HEK293T (cell line): ENCODE data around the gene GREB1L.
"Not testable (repeated sequence)": the region's sequence is repeated elsewhere in the genome, so short reads cannot be mapped to it uniquely, and the experiment has no call there.

Experiments
- CTCF ChIA-PET: fragments of 350-600 bp; formaldehyde crosslinking; extraction: SDS; loops from one replicate; lab custom pipeline; 2021; ENCODE audit warnings: antibody characterized with exemption, inconsistent platforms; lab: Yijun Ruan, JAX
- POLR2A ChIA-PET: fragments of 350-600 bp; formaldehyde crosslinking; extraction: SDS; loops from one replicate; lab custom pipeline; 2020; ENCODE audit warnings: antibody characterized with exemption, inconsistent platforms; lab: Yijun Ruan, JAX
- DNase-seq: peaks from one replicate; pipeline ENCODE4 v3.0.0; 2012; ENCODE audit warnings: mixed read lengths; ENCODE audit errors: extremely low spot score
- ARNT ChIP-seq: fragments of 450-650 bp; IDR thresholded peaks from 2 replicates; pipeline ENCODE4 v1.6.1; 2017; ENCODE audit warnings: mild to moderate bottlenecking
- BHLHE40 ChIP-seq: fragments of 450-650 bp; IDR thresholded peaks from 2 replicates; pipeline ENCODE4 v1.6.1; 2016; ENCODE audit warnings: mild to moderate bottlenecking, moderate library complexity, borderline replicate concordance
- CTBP1 ChIP-seq: fragments of 450-650 bp; IDR thresholded peaks from 2 replicates; pipeline ENCODE4 v1.6.1; 2016; ENCODE audit warnings: borderline replicate concordance
- ELF4 ChIP-seq: fragments of 450-650 bp; IDR thresholded peaks from 2 replicates; pipeline ENCODE4 v1.6.1; 2017; ENCODE audit warnings: antibody characterized with exemption
- FOXA1 ChIP-seq: fragments of 450-650 bp; IDR thresholded peaks from 2 replicates; pipeline ENCODE4 v1.6.1; 2016; ENCODE audit warnings: mild to moderate bottlenecking
- FOXK2 ChIP-seq: fragments of 450-650 bp; IDR thresholded peaks from 2 replicates; pipeline ENCODE4 v1.6.1; 2016; ENCODE audit warnings: mild to moderate bottlenecking
- FOXM1 ChIP-seq: fragments of 450-650 bp; IDR thresholded peaks from 2 replicates; pipeline ENCODE4 v1.6.1; 2017; ENCODE audit warnings: mild to moderate bottlenecking, borderline replicate concordance
- HDGF ChIP-seq: fragments of 450-650 bp; IDR thresholded peaks from 2 replicates; pipeline ENCODE4 v1.6.1; 2017; ENCODE audit warnings: antibody characterized with exemption, borderline replicate concordance
- L3MBTL2 ChIP-seq: fragments of 450-650 bp; conservative IDR thresholded peaks from 2 replicates; pipeline ENCODE4 v1.6.1; 2016; ENCODE audit warnings: mild to moderate bottlenecking
- LEF1 ChIP-seq: fragments of 450-650 bp; IDR thresholded peaks from 2 replicates; pipeline ENCODE4 v1.6.1; 2017; ENCODE audit warnings: mild to moderate bottlenecking, borderline replicate concordance
- NFRKB ChIP-seq: fragments of 450-650 bp; IDR thresholded peaks from 2 replicates; pipeline ENCODE4 v1.6.1; 2016; ENCODE audit warnings: mild to moderate bottlenecking, moderate library complexity
- PKNOX1 ChIP-seq: fragments of 450-650 bp; IDR thresholded peaks from 2 replicates; pipeline ENCODE4 v1.6.1; 2016
- SP1 ChIP-seq: fragments of 450-650 bp; IDR thresholded peaks from 2 replicates; pipeline ENCODE4 v1.6.1; 2017
- SUZ12 ChIP-seq: fragments of 450-650 bp; IDR thresholded peaks from 2 replicates; pipeline ENCODE4 v1.6.1; 2016; ENCODE audit warnings: mild to moderate bottlenecking
- TARDBP ChIP-seq: fragments of 450-650 bp; IDR thresholded peaks from 2 replicates; pipeline ENCODE4 v1.6.1; 2016
- ZNF384 ChIP-seq: fragments of 450-650 bp; IDR thresholded peaks from 2 replicates; pipeline ENCODE4 v1.6.1; 2016

Gene GREB1L

GRCh38 chr18:21269349-21269748 lies 27.3 kb downstream of the GREB1L start:
- DNase-seq = no peak
- TF ChIP-seq SUZ12 (no peak), CTBP1 (no peak), LEF1 (no peak), PKNOX1 (no peak), TARDBP (no peak), FOXK2 (no peak), FOXM1 (no peak), NFRKB (no peak), FOXA1 (no peak), HDGF (no peak), ELF4 (no peak), L3MBTL2 (no peak), ZNF384 (no peak), SP1 (no peak), ARNT (no peak), BHLHE40 (no peak)
- CTCF ChIA-PET = no interaction called here
- POLR2A ChIA-PET = no interaction called here

GRCh38 chr18:21270453-21270852 lies 28.4 kb downstream of the GREB1L start:
- no peak for DNase-seq
- CTCF ChIA-PET = no interaction called here
- POLR2A ChIA-PET = no interaction called here
- TF ChIP-seq TARDBP (no peak), FOXK2 (no peak), HDGF (no peak), ARNT (no peak), CTBP1 (no peak), L3MBTL2 (no peak)

- CTCF ChIA-PET = no interaction called here
- POLR2A ChIA-PET = no interaction called here
- no peak for TF ChIP-seq NFRKB
- TF ChIP-seq ELF4 = no peak
- no peak for TF ChIP-seq FOXA1
- TF ChIP-seq HDGF = no peak
- no peak for TF ChIP-seq BHLHE40
- no peak for TF ChIP-seq PKNOX1
- no peak for TF ChIP-seq LEF1
- TF ChIP-seq SUZ12 = no peak
- no peak for TF ChIP-seq CTBP1
- TF ChIP-seq TARDBP = no peak
- TF ChIP-seq ZNF384 = no peak
- no peak for TF ChIP-seq L3MBTL2
- no peak for TF ChIP-seq FOXM1
- TF ChIP-seq ARNT = no peak
- TF ChIP-seq SP1 = no peak
- no peak for TF ChIP-seq FOXK2
- no peak for DNase-seq
Observed at GRCh38 chr18:21272016-21272579, 30.1 kb downstream of the GREB1L start.

- TF ChIP-seq SUZ12 = no peak
- TF ChIP-seq NFRKB = no peak
- TF ChIP-seq ELF4 = no peak
- no peak for TF ChIP-seq HDGF
- no peak for TF ChIP-seq L3MBTL2
- TF ChIP-seq BHLHE40 = no peak
Observed at GRCh38 chr18:21273568-21273967, 31.5 kb downstream of the GREB1L start.

GRCh38 chr18:21275645-21276044 lies 33.6 kb downstream of the GREB1L start:
- POLR2A ChIA-PET = no interaction called here
- CTCF ChIA-PET = no interaction called here
- TF ChIP-seq BHLHE40 (no peak), SUZ12 (no peak), FOXA1 (no peak), FOXM1 (no peak), ELF4 (no peak), CTBP1 (no peak), PKNOX1 (no peak), FOXK2 (no peak), ARNT (no peak), ZNF384 (no peak), NFRKB (no peak), LEF1 (no peak), TARDBP (no peak), L3MBTL2 (no peak), HDGF (no peak), SP1 (no peak)
- DNase-seq = no peak

More at GRCh38 chr18:21273568-21273967, 31.5 kb downstream of the GREB1L start:
- no peak for DNase-seq
- ChIA-PET POLR2A (no interaction called here), CTCF (no interaction called here)

GRCh38 chr18:21277578-21277977 lies 35.5 kb downstream of the GREB1L start:
- no peak for DNase-seq
- ChIA-PET POLR2A (no interaction called here), CTCF (no interaction called here)
- TF ChIP-seq ARNT (no peak), SP1 (no peak), TARDBP (no peak), PKNOX1 (no peak), SUZ12 (no peak), FOXA1 (no peak), FOXK2 (no peak)

GRCh38 chr18:21278218-21278617 lies 36.2 kb downstream of the GREB1L start:
- CTCF ChIA-PET, POLR2A ChIA-PET, DNase-seq: not testable (repeated sequence)
